ENCODE measurements around the gene SEC14L6.

SEC14L6 gene

GRCh38 chr22:30531651-30532608, 14.6 kb downstream of the SEC14L6 start:
- no peak for DNase-seq

- no peak for DNase-seq
Observed at GRCh38 chr22:30526656-30527055, 19.9 kb downstream of the SEC14L6 start.

GRCh38 chr22:30523646-30524489, 22.7 kb downstream of the SEC14L6 start:
- no peak for DNase-seq

GRCh38 chr22:30521368-30522156, 25.0 kb downstream of the SEC14L6 start:
- no peak for DNase-seq

DNA sequence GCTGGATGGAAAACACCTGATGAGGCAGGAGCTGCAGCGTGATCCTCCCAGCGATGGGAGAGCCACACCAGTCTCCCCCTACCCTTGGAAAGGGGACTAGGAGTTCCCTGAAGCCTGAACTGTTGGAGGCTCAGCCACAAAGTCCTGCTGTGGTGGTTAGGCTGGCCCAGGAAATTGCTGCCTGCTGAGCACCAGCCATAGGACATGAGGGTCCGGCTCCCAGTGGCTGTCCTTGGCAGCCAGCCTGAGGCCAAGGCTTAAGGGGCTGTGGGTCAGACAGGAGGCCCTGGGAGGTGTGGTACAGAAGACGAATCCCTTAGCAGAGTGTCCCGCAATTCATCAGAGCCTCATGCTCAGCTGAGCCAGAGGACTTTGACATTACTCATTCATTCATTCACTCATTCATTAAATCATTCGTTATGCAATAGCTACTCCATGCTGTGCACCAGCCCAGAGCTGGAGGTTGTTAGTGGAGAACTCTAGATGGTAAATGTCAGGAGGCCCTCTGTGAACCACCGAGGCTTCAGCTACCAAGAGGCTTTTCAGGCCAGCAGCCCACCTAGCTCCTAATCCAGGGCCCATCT, 26.6 kb downstream of the SEC14L6 start:
- no peak for DNase-seq

DNA sequence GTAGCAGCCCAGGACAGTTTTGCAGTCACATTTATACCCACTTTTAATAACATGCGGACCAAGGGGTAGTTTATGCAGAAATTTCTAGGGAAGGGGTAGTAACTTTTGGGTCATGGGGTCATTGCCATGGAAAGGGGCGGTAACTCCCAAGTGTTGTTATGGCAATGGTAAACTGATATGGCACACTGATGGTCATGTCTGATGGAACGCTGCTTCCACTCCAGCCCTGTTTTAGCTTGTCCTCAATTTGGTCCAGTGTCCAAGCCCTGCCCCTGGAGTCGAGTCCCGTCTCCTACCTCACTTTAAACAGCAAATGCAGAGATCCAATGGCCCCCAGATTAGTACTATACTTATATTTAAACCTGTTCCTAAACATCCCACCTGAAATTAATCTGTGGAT, 29.8 kb downstream of the SEC14L6 start:
- no peak for DNase-seq

DNA sequence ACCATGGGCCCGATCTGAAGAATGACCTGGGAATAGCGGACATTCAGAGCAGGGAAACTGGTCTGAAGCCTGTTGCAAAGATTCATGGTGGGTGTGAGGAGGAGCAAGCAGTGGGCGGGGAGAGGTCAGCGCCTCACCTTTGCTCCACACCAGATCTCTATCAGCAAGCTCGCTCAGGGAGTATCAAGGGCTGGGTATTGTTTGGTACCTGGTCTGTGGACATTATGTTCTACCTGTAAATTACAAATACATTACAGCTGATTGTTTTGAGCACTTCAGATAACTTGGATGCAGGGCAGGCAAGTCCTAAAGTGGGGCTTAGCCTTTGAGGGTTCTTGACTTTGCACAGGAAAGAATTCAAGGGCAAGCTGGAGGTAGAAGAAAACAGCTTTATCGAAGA, 30.3 kb downstream of the SEC14L6 start:
- DNase-seq: no peak

DNA sequence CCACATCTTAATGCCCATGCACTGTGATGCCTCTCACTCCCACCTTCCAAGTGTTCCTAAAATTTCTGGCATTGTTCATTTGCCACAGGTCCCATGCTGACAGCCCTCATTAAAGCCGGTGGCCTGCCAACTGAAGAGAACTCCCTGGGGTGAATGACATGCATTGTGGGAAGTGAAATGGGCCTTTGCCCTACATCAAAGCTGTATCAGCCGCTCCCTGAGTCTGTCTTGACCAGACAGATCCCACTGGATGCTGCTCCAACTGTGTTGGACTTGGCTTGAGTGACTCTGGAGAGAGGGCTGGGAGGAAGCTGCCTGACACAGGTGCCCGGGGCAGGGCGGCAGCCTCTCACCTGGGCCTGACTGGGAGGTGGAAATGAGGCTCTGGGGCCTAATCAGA, 32.3 kb downstream of the SEC14L6 start:
- DNase-seq: no peak

DNA sequence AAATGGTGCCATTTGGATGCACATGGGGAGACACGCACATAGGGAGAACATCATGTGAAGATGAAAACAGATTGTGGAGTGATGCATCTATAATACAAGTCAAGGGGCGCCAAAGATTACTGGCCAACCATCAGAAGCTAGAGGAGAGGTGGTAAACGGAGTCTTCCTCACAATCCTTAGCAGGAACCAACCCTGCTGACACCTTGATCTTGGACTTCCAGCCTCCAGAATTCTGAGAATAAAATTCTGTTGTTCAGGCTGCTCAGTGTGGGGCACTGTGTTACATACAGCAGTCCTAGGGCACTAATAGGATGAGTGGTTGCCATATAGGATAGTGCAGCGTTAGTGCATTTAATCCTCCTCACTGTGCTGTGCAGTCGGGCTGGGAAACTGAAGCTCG, 33.1 kb downstream of the SEC14L6 start:
- no peak for DNase-seq

GRCh38 chr22:30511911-30512310, 34.6 kb downstream of the SEC14L6 start:
- no peak for DNase-seq

- DNase-seq: no peak
Observed at GRCh38 chr22:30511109-30511508, 35.4 kb downstream of the SEC14L6 start.

DNA sequence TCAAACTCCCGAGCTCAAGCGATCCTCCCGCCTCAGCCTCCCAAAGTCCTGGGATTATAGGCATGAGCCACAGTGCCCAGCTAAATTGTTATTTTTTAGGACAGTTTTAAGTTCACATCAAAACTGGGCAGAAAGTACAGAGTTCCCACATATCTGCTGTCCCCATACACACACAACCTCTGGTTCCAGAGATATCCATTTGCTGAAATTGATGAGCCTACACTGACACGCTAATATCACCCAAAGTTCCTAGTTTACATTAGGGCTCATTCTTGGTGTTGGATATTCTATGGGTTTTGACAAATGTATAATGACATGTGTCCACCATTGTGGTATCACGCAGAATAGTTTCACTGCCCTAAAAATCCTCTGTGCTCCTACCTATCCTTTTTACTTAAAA, 38.3 kb downstream of the SEC14L6 start:
- DNase-seq: no peak

- DNase-seq: no peak
Observed at GRCh38 chr22:30507670-30508069, 38.9 kb downstream of the SEC14L6 start.

GRCh38 chr22:30506507-30506968, 40.0 kb downstream of the SEC14L6 start:
- DNase-seq: no peak

- no peak for DNase-seq
Observed at GRCh38 chr22:30503551-30503950, 43.0 kb downstream of the SEC14L6 start.

- DNase-seq: no peak
Observed at GRCh38 chr22:30502911-30503310, 43.6 kb downstream of the SEC14L6 start.

GRCh38 chr22:30502153-30502552, 44.4 kb downstream of the SEC14L6 start:
- DNase-seq: no peak

GRCh38 chr22:30500628-30501027, 45.9 kb downstream of the SEC14L6 start:
- DNase-seq: no peak

DNA sequence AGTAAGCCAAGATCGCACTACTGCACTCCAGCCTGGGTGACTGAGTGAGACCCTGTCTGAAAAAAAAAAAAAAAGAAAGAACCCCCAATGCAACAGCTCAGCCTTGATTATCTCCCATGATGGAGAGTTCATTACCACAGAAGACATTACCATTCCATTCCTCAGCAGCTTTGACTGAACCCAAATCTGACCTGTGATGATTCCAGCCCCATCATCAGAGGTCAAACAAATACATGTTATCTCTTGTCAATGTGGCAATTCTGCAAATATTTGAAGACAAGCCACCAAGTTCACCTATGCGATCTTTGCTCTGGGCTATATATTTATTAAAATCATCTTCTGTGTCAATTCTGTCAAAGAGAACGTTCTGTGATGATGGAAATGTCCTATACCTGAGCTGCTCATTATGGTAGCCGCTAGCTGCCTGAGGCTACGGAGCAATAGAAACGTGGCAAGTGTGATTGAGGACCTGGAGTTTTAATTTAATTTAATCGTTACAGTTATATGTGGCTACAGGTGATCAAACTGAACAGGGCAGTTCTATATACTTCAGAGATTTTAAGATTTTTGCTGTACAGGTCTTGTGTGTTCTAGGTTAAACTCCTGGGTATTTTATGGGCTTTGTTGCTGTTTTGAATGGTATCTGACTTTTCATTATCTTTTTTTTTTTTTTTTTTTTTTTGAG, 48.9 kb downstream of the SEC14L6 start:
- no peak for DNase-seq

- no peak for DNase-seq
Observed at GRCh38 chr22:30495041-30495784, 51.3 kb downstream of the SEC14L6 start.

DNA sequence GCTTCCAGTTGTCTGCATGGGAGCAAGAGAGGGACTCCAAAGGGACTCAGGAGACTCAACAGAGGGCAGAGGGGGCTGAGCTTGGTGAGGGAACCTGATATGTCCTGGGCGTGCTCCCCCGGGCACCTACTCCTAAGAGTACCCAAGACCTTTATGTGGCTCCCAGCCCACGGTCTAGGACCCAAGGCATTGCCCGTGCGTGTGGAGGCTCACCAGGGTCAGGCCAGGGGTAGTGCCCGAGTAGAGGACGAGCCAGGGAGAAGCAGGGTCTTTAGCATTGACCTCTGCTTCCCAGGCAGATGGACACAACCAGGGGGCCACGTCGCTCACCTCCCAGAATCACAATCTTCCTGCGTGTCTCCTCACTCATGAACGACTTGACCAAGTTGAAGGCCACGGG, 54.4 kb downstream of the SEC14L6 start:
- DNase-seq: no peak

All from stimulated activated CD4-positive, alpha-beta T cell treated with anti-CD3 and anti-CD28 coated beads, Interleukin-15, amount 100 ng/mL, for 24 hours (primary cell).